ENCODE measurements around the gene TRMO.

- TF ChIP-seq CTCF (IDR thresholded peaks at IDR 0.05) (no peak), POLR2A (IDR thresholded peaks at IDR 0.05) (no peak)
Observed at GRCh38 chr9:97924386-97924785, 2.1 kb upstream of the TRMO start.

All from Peyer's patch (tissue), 4 donors.